Activated T-cell treated with anti-CD3 and anti-CD28 coated beads, Interleukin-2, amount 50 U/mL, for 48 hours (primary cell): ENCODE data around the gene TYROBP.
A peak's percentile ranks its signal among the peaks of the same experiment; 100 is the strongest.
"Not testable (repeated sequence)": the region's sequence is repeated elsewhere in the genome, so short reads cannot be mapped to it uniquely, and the experiment has no call there.

Experiments
- DNase-seq, 2 experiments: peaks; one replicate each; pipeline ENCODE4 v3.0.0-alpha.2; 2020

TYROBP gene

DNA sequence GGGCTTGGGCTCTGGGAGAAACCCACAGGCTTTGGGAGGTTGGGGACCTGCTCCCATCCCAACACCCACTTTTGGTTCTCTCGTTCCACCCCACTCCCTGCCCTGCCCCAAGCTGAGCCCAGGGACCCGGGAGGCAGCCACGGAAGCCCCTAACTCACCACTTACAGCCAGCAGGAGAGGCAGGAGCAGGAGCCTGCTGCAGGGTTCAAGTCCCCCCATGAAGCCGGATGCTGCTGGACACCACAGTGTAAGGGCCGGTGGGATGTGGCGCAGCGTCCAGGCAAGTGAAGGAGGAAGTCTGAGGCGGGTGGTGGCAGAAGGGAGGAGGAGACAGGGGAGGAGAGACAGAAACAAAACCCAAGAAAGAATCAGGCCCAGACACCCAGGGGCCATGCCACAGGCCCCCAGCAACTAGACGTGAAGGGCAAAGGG is at the start of gene TYROBP:
Gene TYROBP (minus strand): TSS at position 286 of the 432 bp plus-strand sequence. CDS start 67 bp downstream, at position 219.
- DNase-seq: no peak

DNA sequence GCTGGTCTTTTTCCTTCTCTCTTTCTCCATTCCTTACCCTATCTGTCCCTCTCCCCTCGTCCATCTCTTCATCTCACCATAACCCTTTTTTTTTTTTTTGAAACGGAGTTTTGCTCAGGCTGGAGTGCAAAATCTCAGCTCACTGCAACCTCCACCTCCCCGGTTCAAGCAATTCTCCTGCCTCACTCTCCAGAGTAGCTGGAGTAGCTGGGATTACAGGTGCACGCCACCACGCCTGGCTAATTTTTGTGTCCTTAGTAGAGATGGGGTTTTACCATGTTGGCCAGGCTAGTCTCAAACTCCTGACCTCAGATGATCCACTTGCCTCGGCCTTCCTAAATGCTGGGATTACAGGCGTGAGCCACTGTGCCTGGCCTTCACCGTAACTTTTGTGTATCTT is 49.3 kb upstream of the TYROBP start:
- not testable (repeated sequence) for DNase-seq

DNA sequence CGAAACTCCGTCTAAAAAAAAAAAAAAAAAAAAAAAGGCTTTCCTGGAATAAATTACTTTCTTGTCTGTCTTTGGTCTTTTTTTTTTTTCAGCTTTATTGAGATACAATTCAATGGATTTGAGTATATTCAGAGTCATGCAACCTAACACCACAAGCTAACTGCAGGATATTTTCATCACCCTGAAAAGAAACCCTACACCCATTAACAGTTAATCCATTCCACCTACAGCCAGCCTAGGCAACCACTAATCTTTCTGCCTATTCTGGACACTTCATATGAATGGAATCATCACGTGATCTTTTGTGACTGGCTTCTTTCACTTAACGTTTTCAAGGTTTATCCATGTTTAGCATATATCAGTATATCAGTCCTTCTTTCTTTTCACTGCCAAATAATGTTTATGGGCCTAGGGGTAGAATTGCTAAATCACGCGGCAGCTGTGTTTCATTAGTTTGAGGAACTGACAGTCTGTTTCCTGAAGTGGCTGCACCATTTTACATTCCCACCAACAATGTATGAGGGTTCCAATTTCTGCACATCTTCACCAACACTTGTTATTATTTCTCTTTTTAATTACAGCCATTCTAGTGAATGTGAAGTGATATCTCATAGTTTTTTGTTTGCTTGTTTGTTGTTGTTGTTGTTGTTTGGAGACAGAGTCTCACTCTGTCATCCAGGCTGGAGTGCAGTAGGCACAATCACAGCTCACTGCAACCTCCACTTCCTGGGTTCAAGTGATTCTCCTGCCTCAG is 48.0 kb upstream of the TYROBP start:
- no peak for DNase-seq

- no peak for DNase-seq
These were observed 41.0 kb upstream of the TYROBP start for GRCh38 chr19:35949131-35949530.

GRCh38 chr19:35946203-35946602 is 38.1 kb upstream of the TYROBP start:
- no peak for DNase-seq

GRCh38 chr19:35945121-35945790 is 37.2 kb upstream of the TYROBP start:
- no peak for DNase-seq

DNA sequence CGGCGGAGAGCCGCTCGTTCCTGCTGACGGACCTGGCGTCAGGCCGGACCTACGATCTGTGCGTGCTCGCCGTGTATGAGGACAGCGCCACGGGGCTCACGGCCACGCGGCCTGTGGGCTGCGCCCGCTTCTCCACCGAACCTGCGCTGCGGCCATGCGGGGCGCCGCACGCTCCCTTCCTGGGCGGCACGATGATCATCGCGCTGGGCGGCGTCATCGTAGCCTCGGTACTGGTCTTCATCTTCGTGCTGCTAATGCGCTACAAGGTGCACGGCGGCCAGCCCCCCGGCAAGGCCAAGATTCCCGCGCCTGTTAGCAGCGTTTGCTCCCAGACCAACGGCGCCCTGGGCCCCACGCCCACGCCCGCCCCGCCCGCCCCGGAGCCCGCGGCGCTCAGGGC is 36.5 kb upstream of the TYROBP start:
- DNase-seq: no peak

- no peak for DNase-seq
These were observed 35.5 kb upstream of the TYROBP start for GRCh38 chr19:35943321-35944301.

- DNase-seq: no peak
These were observed 34.1 kb upstream of the TYROBP start for GRCh38 chr19:35942235-35942634.

DNA sequence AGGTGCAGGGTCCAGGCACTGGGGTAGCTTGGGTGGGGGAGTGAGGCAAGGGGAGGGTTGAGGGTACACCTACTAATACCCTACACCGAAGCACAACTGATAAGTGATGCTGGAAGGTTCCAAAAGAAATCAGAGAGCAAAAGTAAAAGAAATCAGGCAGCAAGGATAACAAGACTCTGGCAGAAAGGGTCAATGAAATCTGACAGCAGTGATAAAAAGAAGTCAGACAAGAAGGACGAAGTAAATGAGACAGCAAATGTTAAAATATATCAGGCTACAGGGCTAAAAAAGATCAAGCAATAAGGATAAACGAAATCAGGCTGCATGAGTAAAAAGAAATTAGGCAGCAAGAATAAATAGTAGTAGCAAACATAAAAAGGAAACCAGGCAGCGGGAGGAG is 32.7 kb upstream of the TYROBP start:
- no peak for DNase-seq

- no peak for DNase-seq
These were observed 32.1 kb upstream of the TYROBP start for GRCh38 chr19:35940078-35940775.

DNA sequence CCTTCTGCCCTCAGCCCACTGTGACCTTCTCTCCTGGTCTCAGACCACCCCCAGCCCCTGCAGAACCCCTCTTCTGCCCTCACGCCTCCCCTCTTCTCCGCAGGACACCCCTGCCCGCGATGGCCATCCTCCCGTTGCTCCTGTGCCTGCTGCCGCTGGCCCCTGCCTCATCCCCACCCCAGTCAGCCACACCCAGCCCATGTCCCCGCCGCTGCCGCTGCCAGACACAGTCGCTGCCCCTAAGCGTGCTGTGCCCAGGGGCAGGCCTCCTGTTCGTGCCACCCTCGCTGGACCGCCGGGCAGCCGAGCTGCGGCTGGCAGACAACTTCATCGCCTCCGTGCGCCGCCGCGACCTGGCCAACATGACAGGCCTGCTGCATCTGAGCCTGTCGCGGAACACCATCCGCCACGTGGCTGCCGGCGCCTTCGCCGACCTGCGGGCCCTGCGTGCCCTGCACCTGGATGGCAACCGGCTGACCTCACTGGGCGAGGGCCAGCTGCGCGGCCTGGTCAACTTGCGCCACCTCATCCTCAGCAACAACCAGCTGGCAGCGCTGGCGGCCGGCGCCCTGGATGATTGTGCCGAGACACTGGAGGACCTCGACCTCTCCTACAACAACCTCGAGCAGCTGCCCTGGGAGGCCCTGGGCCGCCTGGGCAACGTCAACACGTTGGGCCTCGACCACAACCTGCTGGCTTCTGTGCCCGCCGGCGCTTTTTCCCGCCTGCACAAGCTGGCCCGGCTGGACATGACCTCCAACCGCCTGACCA is 31.4 kb upstream of the TYROBP start:
- DNase-seq: no peak

- no peak for DNase-seq
These were observed 30.5 kb upstream of the TYROBP start for GRCh38 chr19:35938282-35939224.

DNA sequence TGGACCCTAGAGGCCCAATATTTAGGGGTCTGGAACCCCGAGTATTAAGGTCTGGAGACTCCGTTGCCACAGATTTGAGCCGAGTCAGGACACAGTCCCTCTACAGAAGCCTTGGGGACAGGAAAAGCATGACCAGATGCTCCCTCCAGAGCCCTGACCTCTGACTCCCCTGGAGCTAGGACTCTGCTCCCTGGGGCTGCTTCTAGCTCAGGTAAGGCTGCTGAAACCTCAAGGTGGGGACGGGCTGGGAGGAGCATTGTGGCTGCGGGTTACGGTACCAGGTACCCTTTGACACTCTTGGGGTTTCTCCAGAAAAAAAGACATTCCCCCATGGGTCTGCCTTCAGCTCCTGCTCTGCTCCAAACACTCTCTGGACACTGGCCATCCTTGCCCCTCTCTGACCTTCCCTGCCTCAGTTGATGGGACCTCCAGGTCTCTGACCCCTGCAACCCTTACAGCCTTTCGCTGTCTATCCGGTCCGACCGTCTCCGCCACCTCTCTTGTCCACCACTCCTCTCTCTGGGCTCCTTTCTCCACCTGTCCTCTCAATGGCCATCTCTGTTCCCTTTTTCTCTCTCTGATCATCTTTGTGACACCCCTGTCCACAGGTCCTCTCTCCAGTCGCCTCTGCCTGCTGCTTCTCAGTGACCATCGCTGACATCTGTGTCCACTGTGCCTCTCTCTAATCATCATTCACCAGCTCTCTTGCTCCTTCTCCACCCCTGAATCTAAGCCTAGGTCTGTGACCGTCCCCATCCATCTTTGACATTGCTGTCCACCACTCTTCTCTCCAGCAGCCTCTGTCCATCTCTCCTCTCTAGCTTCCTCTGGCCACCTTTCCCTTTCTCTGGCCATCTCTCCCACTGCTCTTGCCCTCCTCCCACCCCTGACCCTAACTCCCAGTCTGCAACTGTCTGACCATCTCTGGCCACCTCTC is 29.5 kb upstream of the TYROBP start:
- DNase-seq: no peak

DNA sequence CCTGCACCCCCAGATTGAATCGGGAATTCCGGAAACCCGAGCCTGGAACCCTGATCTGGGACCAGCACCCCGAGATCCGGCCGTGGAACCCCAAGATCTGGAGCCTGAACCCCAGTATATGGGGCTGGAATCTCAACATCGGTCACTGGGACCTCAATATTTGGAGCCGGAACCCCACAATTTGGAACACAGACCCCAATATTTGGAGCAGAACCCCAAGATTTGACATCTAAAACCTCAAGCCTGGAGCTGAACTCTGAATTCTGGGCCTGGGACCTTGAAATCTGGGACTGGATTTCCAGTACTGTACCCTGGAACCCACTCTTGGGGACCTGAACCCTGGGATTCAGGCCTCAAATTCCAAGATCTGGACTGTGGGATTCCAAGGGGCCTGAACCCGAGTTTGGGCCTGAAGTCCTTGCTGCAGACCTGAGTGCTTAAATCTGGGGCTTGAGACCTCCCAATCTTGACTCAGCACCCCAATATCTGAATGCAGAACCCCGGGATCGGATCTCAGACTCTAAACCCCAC is 28.7 kb upstream of the TYROBP start:
- no peak for DNase-seq

- DNase-seq: peak; percentile 75 to 77
These were observed 28.0 kb upstream of the TYROBP start, which contains the start of gene LRFN3 for GRCh38 chr19:35935911-35936737. Gene LRFN3 (plus strand): TSS chr19:35936374. CDS start chr19:35939426, 3,052 bp downstream.

DNA sequence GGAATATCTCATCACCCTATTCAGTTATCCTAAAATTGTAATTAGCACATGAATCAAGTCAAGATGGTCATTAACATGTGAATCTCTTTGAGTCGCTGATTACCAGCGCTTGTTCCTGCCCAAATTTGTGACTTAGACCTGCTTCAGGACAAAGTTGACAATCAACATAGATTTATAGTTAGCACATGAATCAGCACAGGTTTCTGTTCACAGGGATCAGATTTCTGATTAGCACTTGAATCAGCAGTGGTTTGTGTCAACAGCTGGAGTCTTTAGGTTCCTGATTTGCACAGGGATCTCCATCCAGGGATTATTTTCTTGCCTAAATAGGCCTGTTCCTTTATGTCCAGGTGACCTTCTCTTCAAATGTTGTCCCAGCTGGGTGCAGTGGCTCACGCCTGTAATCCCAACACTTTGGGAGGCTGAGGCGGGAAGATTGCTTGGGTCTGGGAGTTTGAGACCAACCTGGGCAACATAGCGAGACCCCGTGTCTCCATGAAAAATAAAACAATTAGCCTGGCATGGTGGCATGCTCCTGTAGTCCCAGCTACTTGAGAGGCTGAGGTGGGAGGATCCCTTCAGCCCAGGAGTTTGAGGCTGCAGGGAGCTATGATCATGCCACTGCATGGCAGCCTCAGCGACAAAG is 24.3 kb upstream of the TYROBP start:
- DNase-seq: no peak

DNA sequence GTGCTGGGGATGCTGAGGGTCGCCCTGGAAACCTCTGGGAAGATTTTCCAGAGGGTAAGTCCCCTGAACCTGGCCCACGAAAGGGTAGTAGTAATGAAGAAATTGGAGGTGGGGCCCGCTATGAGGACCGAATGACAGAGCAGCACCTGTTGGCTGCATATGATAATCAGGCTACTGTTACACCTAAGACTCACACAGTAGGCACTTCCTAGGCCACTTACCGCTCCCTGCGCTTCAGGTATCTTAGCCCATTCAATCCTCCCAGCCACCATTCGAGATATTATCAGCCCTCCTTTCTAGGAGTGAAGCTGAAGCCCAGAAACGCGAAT is 23.7 kb upstream of the TYROBP start:
- DNase-seq: no peak
